ENCODE measurements around the gene HDDC3. TPM values are rescaled to one million over a fixed set of nuclear protein-coding genes. Genes with fewer than 3 reads are reported as not detected.

Gene HDDC3
- total RNA-seq, 2 experiments from 2014 or later, result 34.2 to 35.6 TPM

DNA sequence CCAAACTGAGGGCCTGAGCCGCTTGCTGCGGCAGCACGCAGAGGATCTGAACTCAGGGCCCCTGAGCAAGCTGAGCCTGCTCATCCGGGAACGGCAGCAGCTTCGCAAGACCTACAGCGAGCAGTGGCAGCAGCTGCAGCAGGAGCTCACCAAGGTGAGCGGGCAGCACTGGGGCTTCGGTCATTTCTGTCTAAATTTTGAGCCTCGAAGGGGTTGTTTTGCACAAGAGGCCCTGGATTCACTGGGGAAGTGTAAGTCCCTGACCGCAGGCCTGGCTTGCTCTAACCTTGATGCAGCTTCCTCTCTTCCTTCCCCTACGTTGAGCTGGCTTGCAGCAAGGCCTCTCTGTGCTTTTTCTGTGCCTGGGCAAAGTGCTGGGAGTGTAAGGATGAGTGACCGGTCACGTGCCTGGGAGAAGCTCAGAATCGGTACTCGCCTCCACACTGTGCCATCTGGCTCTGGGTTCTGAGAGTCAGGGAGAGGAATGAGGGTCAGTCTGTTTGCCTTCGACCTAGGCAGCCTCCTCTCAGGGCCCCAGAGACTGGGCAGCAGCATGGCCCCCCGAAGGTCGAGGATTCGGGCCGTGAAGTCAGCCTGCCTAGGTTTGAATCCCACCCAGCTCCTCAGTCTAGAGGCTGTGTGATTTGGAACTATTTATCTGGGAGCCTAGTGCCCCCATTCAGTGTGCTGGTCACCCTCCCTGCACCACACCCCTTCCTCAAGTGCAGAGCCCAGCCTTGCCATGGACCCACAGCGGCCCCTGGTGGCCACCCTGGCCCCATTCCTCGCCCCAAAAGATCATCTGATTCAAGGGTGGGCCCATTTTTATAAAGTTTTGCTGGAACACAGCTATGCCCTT lies 46.7 kb downstream of the HDDC3 start:
- H3K9me3 Mint-ChIP-seq, result no peaks in the 10 kb centered on the region
- peaks cover 7% of the 10 kb centered on the region for H3K4me1 Mint-ChIP-seq (ENCODE audit: low read depth)
- ChIA-PET POLR2A (interaction anchor here (0.5 to 1.7 kb wide), 12 partner anchors 11 to 566 kb away, joined by 3 to 7 read pairs (median 4); partner anchors contain the start of gene MAN2A2), CTCF (interaction anchor here (0.6 to 3.9 kb wide), 82 partner anchors 8 to 742 kb away, joined by 3 to 89 read pairs (median 5); partner anchors contain the start of genes BLM, FURIN, HDDC3 and MAN2A2)
- peaks cover 6% of the 10 kb centered on the region for H3K36me3 Mint-ChIP-seq (ENCODE audit: low read depth)
- TF ChIP-seq, protein P1, sequence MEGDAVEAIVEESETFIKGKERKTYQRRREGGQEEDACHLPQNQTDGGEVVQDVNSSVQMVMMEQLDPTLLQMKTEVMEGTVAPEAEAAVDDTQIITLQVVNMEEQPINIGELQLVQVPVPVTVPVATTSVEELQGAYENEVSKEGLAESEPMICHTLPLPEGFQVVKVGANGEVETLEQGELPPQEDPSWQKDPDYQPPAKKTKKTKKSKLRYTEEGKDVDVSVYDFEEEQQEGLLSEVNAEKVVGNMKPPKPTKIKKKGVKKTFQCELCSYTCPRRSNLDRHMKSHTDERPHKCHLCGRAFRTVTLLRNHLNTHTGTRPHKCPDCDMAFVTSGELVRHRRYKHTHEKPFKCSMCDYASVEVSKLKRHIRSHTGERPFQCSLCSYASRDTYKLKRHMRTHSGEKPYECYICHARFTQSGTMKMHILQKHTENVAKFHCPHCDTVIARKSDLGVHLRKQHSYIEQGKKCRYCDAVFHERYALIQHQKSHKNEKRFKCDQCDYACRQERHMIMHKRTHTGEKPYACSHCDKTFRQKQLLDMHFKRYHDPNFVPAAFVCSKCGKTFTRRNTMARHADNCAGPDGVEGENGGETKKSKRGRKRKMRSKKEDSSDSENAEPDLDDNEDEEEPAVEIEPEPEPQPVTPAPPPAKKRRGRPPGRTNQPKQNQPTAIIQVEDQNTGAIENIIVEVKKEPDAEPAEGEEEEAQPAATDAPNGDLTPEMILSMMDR (IDR thresholded peaks at IDR 0.05), result peak; percentile 99
- intact Hi-C loops (cut with micrococcal nuclease), result loop anchor here (2.0 kb wide), 1 partner anchor 237 kb away; no protein-coding TSS in a partner anchor
- peak overlapping the region; percentile 55 for H3K27ac Mint-ChIP-seq
- H3K4me3 Mint-ChIP-seq, result no peak overlapping the region
- DNase-seq (peak; percentile 85), ATAC-seq (peak; percentile 69)
- H3K27me3 Mint-ChIP-seq, result peaks cover 7% of the 10 kb centered on the region

DNA sequence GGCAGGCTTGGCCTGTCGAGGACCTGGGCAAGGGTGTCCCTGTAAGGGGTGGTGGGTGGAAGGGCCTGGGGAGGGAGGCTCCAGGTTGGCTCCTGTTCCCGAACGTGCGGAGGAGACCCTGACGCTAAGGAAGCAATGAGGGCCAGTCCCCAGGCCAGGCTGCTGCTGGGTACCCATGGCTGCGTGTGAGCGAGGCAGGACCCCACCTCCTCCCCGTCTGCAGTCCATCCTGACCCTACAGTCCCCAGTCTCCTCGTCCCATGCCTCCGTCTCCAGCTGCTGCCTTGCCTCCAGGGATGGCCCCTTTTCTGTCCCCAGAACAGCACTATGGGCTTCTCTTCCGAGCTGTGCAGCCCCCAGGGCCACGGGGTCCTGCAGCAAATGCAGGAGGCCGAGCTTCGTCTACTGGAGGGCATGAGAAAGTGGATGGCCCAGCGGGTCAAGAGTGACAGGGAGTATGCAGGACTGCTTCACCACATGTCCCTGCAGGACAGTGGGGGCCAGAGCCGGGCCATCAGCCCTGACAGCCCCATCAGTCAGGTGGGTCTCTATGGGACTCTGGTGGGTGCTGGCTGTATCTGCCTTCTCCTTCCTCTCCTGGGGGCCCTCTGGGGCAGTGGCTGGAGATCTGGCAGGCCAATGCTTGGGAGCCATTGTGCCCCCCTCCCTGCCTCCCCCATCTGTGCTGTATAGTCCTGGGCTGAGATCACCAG lies 47.5 kb downstream of the HDDC3 start:
- peaks cover 7% of the 10 kb centered on the region for H3K4me1 Mint-ChIP-seq (ENCODE audit: low read depth)
- peaks cover 7% of the 10 kb centered on the region for H3K27me3 Mint-ChIP-seq
- ChIA-PET CTCF (interaction anchor here (0.6 to 3.9 kb wide), 47 partner anchors 11 to 565 kb away, joined by 3 to 89 read pairs (median 8); partner anchors contain the start of genes FURIN, HDDC3, MAN2A2 and UNC45A), POLR2A (interaction anchor here (0.5 to 1.7 kb wide), 9 partner anchors 11 to 565 kb away, joined by 3 to 6 read pairs (median 4); partner anchors contain the start of genes HDDC3 and MAN2A2)
- H3K27ac Mint-ChIP-seq, result no peak overlapping the region
- ATAC-seq (no peak), DNase-seq (peak; percentile 12)
- H3K9me3 Mint-ChIP-seq, result no peaks in the 10 kb centered on the region
- no peak overlapping the region for H3K4me3 Mint-ChIP-seq
- TF ChIP-seq, protein P1 (IDR thresholded peaks at IDR 0.05), result no peak
- intact Hi-C loops (cut with micrococcal nuclease), result no loop called here
- peaks cover 11% of the 10 kb centered on the region for H3K36me3 Mint-ChIP-seq (ENCODE audit: low read depth)

DNA sequence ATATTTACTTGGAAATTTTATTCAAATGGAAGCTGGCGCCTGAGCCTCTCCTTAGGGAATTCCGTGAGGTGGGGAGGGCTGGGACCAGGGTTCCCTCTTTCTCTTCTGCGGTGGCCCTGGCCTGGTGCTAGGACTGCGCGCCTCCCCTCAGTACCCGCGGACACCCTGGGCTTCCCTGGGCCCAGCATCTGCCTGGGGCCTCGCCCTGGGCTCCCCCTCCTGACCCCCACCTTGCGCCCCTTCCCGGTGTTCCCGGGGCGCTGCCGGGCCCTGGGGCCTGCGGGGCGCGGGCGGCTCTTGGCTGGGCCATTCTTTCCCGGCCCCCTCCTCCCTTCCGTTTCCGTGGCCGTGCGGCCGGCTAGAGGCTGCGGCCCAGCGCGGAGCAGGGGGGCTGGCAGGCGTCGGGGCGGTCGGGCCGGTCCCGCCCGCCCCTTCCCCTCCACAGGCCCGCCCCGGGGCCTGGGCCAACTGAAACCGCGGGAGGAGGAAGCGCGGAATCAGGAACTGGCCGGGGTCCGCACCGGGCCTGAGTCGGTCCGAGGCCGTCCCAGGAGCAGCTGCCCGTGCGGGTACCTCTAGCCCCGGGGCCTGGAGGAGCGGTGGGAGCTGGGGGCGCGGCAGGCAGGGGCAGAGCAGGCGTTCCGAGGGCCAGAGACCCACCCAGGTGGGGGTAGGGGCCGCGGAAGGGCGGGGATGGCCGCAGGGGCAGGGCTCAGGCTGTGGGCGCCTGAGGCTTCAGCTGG lies 48.2 kb downstream of the HDDC3 start, which contains the start of gene FES:
FES (plus strand) TSS at position 529 of the 743 bp plus-strand sequence. CDS start 542 bp downstream, outside the sequence.
- ATAC-seq (no peak), DNase-seq (no peak)
- TF ChIP-seq, protein P1 (IDR thresholded peaks at IDR 0.05), result no peak
- intact Hi-C loops (cut with micrococcal nuclease), result no loop called here
- Mint-ChIP-seq H3K4me1 (ENCODE audit: low read depth) (peaks cover 7% of the 10 kb centered on the region), H3K36me3 (ENCODE audit: low read depth) (peaks cover 18% of the 10 kb centered on the region), H3K27ac (no peak within 1 kb of the TSS), H3K9me3 (no peaks in the 10 kb centered on the region), H3K4me3 (no peak within 1 kb of the TSS), H3K27me3 (peaks cover 7% of the 10 kb centered on the region)
- POLR2A ChIA-PET, result interaction anchor here (1.0 to 1.5 kb wide), 3 partner anchors 48 to 121 kb away, joined by 3 to 5 read pairs (median 3); partner anchors contain the start of gene HDDC3
- CTCF ChIA-PET, result interaction anchor here (1.4 to 3.9 kb wide), 10 partner anchors 10 to 564 kb away, joined by 4 to 89 read pairs (median 19); partner anchors contain the start of gene MAN2A2

DNA sequence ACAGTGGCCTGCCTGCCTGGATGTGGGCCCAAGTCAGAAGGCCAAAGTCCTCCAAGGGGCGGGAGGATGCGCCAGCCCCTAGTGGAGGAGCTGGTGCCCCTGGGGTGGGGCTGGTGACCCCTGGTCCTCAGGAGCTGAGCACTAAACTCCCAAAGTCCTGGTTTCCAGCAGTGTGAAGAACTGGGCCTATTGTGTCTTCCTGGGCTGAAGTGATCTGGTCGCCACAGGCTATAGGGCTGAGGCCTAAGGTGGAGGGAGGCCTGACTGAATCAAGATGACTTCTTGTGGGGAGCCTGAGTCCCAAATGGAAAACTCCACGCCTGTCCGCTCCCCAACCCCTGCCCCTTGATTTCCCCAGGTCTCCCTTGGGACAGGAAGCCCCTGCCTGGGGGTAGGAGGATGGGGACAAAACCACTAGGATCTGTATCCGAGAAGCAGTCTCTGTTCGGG lies 48.8 kb downstream of the HDDC3 start:
- H3K4me1 Mint-ChIP-seq (ENCODE audit: low read depth), result peaks cover 7% of the 10 kb centered on the region
- POLR2A ChIA-PET, result interaction anchor here (1.0 kb wide), 1 partner anchor 121 kb away, joined by 3 read pairs; no protein-coding TSS in a partner anchor
- intact Hi-C loops (cut with micrococcal nuclease), result no loop called here
- no peak overlapping the region for H3K4me3 Mint-ChIP-seq
- H3K27me3 Mint-ChIP-seq, result peaks cover 7% of the 10 kb centered on the region
- H3K27ac Mint-ChIP-seq, result no peak overlapping the region
- ATAC-seq (no peak), DNase-seq (no peak)
- peaks cover 21% of the 10 kb centered on the region for H3K36me3 Mint-ChIP-seq (ENCODE audit: low read depth)
- TF ChIP-seq, protein P1 (IDR thresholded peaks at IDR 0.05), result no peak
- CTCF ChIA-PET, result interaction anchor here (3.9 kb wide), 1 partner anchor 17 kb away, joined by 89 read pairs; the partner anchor contains the start of gene MAN2A2
- H3K9me3 Mint-ChIP-seq, result no peaks in the 10 kb centered on the region

All from activated CD8-positive, alpha-beta T cell treated with anti-CD3 and anti-CD28 coated beads for 36 hours (primary cell).